HG02610 (cell line): ENCODE measurements around the gene DMRTB1.

ENCODE experiments used
- ATAC-seq: cut with Tn5 transposase; IDR thresholded peaks from one replicate; pipeline ENCODE4 v1.9.1; 2021; ENCODE audit warnings: mild to moderate bottlenecking, moderate library complexity; ENCODE audit not compliant: unreplicated experiment

Gene DMRTB1

DNA sequence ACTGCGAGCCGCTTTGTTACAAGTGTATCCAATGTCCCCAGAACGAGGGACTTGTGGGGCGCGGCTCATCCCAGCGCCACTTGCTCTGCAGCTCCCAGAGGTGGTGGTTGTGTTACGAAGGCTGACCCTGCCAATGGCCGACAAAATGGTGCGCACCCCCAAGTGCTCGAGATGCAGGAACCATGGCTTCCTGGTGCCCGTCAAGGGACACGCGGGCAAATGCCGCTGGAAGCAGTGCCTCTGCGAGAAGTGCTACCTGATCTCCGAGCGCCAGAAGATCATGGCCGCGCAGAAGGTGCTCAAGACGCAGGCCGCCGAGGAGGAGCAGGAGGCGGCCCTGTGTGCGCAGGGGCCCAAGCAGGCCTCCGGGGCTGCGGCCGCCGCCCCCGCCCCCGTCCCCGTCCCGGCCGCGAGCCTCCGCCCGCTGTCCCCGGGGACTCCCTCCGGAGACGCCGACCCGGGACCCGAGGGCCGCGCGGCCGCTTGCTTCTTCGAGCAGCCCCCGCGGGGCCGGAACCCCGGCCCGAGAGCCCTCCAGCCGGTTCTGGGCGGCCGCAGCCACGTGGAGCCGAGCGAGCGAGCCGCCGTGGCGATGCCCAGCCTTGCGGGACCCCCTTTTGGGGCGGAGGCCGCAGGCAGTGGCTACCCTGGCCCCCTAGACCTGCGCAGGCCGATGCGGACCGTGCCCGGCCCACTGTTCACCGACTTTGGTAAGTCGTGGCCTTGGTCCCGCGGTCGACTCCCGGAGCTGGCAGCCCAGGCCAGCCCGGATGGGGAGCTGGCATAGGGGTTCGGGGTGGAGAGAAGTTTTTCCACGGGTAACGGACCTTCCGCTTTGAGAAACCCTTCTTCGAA, at the start of gene DMRTB1:
DMRTB1 (plus strand) TSS at position 79 of the 855 bp plus-strand sequence; CDS start at position 134, 55 bp downstream.
- no peak for ATAC-seq

DNA sequence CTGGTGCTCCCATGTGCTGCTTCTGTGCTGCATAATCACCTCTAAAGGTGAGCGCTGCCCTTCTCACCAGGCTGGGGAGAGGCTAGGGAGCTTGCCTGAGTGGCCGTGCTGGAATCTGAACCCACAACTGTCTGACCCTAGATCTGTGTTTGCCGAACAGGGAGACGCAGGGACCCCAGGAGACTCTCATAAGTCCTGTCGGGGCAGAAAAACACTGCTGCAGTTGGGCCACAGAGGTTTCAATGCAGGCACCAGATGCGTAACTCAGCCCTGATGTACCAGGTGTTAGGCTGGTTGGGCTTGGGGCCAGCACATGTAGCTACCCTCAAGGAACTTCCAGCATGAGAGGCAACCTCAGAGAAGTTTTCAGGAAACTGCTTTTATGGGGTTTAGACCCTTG, 49.5 kb upstream of the DMRTB1 start:
- no peak for ATAC-seq

DNA sequence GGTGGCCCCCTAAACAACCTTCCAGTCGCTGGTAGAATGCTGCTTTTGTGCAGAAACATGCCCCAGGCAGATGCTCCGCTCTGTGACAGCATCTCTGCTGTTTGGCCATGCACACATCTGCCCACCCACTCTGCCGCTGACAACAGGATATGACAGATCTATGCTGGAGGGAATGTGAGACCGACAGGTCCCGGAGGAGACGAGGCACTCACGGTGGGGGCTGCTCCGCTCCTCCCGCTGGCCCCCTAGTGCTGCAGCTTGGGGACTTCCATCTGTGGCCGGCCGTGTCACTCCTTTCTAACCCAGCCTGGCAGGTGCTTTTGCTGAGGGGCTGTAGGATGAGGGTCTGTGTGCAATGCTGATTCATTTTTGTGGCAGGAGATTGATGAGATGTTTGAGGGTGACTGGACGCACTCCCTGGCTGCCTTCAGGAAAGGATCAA, 49.1 kb upstream of the DMRTB1 start:
- no peak for ATAC-seq

DNA sequence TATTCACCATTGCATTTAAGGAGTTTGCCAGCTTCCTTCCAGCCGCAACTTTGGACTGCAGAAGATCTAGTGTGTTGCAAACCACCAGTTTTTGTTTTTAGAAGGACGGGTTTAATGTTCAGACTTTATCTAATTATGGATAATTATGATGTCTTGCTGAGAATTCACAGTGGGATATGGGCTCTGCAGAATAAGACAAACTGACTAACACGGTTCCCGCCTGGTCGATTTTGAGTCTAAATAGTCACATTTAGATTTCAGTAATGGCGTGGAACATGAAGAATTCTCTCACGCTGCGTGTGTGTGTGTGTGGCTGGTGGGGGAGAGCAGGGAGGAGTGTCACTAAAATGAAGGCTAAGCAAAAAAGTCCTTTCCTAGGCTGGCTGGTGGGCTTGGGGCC, 48.5 kb upstream of the DMRTB1 start:
- no peak for ATAC-seq

DNA sequence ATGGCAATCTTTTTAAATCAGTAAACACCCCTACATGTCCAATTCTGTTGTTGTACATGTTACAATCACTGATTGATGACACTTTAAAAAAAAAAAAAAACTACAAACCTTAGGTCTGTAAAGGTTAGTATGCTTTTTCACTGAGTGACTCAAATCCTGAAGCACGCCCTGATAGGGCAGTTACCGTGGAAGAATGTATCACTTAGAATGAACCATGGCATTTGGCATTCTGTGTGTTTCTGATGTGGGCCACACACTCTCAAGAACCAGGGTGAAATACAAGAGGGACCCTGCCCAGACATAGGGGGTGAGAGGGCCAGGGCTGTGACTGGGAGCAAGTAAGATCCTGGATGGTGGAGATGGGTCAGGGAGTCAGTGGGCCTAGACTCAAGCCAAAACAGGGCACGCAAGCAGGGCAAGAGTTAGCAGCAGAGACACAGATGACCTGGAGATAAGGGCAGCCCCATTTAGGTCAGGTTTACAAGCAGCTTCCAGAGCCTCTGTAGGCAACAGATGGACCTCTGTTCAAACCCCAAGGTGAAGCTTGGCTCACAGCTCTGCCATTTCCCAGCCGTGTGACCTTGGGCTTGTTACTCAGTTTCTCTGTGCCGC, 47.6 kb upstream of the DMRTB1 start:
- no peak for ATAC-seq

DNA sequence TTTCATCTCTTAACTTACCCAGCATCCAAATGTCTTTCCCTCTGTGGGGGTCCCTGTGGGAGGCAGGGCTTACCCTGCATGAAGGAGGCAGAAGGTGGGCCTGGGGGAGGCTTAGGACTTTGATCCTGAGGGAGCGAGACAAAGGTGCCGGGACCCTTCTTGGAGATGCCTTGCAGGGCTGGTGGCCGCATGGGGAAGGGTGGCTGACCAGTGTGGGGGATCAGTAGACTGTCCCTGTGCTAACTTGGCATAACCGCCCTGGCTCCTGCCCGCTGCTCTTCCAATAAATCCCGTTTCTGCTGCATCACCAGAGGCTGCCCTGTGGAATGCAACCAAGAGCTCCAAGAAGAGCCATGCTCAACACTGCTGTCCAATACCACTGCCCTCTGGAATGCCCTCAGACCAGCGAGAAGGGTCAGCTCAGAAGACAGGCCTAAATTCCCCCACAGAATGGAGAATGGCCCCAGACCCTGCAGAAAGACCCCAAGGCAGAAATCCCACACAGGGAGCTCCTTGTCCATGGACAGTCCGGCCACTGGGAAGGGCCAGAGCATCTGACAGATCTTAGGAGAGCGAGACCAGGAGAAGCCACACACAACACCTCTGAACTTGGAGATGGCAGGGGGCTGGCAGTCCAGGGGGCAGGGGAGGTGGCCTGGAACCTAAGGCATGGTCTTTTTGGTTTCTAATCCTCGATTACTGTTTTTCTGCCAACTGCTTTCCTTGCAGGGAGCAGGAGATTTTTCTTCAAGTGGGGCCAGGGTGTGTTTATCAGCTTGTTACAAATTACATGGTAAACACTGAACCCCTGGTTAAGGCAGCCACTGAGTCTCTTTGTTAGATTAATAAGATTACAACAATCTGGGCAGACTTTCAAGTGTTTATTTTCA, 46.7 kb upstream of the DMRTB1 start:
- no peak for ATAC-seq

DNA sequence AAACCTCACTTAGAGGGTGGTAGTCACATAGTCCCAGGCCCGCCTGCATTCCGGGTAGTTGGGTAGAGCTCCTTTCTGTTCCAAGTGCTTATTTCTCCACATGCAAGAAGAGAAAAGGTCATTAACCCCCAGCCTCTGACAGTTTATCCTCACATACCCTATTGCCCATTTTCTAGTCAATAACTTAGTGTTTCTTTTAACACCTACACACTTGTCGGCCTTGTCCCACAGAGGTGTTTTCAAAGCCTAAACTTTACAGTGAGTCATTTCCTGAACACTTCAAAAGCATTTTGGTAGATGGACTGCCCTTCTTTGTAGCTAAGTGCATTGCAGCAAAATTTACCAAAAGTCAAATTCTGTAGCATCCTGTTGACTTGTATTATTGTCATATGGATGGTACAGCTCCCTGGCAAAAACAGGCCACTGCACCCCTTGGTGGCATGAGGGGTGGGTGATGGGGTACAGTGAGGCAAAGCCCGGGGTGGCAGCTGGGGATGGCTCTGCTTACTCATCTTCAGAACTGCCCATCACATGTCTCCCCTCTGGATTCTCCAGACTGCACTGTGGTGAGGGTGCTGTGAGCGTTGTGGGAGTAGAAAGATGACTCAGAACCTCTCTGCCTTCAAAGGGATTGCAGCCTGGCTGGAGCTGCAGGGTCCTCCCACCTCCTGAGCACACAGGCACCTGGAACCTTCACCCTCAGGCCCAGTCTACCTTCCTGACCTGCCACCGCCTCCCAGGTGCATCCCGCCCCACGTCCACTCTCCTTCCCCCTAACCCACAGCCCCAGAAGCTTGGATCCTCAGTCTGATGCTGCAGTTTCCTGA, 45.8 kb upstream of the DMRTB1 start:
- ATAC-seq = peak; percentile 72

DNA sequence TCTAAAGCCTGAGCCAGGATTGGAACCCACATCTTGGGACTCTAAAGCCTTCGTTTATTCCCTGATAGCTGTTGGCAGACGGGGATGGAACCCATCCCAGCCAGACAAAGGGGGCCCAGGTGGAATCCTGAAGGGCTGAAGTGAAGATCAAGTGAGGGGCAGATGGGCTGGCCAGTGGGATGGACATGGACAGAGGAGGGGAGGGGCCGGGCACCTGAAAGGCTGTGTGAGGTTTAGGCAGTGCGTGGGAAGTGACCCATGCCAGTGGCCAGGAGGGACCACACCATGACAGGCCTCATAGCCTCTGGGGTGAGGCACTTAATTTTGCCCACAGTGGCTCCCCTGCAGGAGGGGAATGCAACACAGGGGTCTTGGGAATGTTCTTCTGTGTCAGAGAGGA, 44.6 kb upstream of the DMRTB1 start:
- ATAC-seq = no peak

DNA sequence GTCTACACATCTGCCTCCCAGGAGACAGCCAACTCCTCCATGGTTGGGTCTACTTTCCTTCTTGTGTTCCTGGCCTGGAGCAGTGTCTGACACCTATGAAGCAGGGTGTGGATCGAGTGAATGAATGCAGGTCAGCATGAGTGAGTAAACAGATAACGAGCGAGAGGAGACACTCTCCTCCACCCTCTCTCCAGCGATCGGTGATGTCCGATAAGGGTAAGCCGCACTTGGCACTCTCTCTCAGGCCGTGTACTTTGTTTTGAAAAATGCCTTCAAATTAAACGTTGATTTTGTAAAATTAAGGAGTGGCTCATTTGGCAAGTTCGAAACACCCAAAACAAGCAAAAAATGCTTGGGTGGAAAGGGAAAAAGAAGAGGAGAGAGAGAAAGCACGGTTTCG, 43.8 kb upstream of the DMRTB1 start:
- ATAC-seq = no peak

DNA sequence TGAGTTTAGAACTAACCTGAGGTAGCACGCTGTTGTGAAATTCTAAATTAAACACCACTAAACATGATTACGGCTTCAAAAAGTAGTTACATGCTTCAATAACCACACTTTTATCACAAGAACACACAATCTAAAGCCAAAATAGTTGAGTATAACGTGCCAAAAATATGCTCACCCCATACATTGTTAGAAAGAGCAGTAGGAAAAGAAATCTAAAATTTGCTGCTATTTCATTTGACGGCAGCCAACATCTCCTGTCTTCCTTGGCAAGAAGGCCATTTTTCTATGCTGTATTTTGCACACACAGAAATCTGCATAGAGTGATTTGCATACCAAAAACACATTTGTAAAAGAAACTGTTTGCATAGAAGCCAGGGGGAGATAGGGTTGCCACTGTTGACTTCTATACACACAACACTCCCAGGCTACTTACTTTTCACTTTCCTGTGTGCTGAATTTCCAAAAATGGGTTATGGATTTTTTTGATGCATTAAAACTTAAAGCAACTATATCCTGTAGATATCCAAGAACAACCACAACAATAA, 42.9 kb upstream of the DMRTB1 start:
- no peak for ATAC-seq

DNA sequence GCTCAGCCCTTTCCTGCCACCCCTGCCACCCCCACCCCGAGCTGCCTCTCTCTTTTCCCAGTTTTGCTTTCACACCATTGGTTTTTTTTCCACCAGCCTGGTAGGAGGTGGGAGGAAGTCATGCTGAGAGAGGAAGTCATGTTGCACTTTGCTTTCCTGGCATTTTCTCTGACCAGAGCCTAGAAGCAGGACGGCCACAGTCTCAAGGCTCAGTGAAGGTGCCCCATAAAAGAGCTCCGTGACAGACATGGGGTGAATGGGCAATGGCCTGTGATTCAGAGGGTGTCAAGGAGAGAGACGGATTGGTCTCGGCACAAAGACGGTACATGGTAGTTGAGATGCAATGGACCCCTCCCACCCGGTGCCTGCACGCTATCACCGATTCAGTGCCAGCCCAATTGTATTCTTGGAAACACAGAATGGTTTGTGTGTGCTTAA, 42.1 kb upstream of the DMRTB1 start:
- ATAC-seq = no peak

DNA sequence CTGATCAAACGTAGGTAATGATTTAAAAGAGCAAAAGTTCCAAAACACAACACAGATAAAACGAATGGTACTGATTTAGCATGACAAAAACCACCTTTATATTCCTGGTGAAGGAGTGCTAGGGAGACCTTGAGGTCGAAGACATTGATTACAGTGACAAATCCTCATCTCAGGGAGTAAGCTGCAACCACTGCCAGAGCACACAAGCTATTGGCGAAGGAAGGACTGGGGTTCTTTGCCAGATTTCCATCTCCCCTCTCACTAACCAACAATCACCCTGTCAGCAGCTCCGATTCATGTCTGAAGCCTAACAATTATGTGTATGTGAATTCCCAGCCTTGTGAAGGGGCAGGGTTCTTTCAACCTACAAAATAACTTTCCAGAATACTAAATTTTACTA, 40.2 kb upstream of the DMRTB1 start:
- ATAC-seq = no peak

DNA sequence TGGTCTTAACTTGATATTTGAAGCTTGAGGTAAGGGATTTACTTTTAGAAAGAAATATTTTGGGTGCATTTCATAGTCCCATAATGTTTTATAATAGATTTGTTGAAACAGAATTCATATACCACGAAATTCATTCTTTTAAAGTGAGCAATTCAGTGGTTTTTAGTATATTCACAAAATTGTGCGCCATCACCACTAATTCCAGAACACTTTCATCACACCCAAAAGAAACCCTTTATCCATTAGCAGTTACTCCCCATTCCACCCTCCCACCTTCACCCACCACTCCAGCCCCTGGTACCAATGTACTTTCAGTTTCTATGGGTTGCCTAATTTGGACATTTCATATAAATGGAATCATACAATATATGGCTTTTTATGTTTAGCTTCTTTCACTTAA, 38.9 kb upstream of the DMRTB1 start:
- no peak for ATAC-seq

DNA sequence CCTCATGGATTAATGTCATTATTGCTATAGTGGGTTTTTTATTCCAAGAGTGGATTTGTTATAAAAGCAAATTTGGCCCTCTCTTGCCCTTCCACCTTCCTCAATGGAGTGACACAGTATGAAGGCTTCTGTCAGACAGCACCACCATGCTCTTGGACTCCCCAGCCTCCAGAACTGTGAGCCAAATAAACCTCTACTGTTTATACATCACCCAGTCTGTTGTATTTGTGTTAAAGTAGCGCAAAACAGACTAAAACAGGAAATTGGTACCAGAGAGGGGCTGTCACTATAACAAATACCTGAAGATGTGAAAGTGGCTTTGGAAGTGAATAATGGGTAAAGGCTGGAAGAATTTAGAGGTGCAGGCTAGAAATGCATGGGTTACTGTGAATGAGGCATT, 38.0 kb upstream of the DMRTB1 start:
- no peak for ATAC-seq

DNA sequence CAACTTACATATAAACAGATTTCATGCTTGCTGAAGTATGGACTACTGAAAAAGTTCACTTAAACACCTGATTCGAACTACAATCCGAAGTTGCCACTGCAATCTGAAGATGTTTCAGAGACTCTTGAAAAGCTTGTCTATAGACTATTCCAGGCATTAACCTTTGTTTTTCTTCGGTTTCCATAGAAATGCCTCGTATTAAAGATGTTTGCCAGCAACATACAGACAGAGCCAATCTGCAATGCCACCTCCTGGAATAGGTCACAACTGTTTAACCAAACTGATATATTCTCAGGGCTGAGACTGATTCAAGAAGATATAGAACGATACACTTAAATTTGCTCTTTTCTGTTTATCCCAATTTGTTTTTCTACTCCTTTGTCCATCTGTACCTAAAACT, 28.9 kb upstream of the DMRTB1 start:
- ATAC-seq = no peak

DNA sequence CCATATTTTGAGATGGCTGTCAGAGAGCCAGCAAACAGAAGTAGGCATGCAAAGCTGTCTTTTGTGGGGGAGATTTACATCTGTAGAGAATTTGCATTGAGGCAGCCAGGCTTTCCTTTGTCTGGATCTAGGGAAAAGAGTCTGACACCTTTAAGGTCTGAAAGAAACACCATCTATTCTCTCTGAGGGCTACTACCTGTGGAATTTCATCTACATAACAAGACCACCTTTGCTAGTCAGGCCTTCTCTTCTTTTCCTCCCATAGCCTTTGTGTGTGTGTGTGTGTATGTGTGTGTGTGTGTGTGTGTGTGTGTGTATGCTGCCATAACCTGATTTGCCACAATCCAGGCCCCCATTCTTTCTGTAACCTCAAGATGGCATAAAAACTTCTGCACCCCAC, 28.4 kb upstream of the DMRTB1 start:
- ATAC-seq = no peak

DNA sequence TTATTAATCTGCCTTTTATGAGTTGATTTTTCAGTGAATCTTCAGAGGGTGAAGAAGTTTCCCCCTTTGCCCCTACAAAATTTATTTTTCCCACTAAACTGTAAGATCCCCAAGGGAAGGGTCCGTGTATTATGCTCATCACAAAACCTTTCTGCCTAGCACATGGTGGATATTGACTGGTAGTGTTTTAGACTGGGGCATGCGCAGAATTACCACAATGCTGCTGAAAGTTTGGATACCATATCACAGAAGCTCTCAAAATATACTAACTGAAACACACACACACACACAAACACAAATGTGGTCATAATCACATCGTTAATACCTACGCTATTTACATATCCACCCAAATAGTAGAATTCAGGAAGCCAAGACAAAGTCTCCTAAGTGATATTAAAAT, 28.0 kb upstream of the DMRTB1 start:
- no peak for ATAC-seq

DNA sequence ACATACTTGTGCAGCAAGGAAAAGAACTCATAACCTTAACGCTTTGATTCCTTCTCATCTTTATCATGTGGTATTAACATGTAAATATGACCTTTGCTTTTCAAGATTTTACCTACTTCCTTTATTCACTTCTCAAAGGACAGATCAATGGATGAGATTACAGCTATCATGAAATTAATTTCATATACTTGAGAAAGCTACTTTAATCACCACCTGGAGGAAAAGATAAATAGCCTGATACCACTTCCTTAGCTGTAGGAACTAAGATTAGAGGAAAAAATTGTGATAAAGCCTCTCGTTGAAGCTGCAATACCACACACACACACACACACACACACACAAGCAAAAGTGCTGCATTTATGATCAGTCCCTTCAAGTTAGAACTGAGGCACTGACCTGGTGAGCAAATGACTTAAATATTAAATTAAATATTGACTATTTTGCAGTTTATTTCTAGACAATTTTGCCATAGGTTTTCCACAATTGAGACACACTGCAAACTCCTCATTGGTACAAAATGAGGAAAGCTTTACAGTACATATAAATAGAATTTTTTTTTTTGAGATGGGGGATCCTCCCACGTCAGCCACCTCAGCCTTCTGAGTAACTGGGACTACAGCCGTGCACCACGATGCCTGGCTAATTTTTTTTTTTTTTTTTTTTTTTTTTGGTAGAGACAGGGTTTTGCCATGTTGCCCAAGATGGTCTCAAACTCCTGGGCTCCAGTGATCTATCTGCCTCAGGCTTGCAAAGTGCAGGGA, 27.2 kb upstream of the DMRTB1 start:
- ATAC-seq = no peak

DNA sequence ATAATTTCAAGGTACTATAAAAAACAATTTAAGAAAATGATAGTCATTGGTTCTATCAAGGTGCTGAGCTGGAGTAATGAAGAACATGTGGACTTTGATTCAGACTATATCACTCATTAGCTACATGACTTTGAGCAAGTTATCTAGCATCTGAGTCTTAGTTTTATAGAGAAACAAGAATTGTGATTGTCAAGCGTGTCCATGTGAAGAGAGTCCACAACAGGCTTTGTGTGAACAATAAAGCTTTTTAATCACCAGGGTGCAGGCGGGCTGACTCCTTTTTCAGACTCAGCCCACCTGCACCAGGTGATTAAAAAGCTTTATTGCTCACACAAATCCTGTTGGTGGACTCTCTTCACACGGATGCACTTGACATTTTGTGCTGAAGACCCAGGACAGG, 26.6 kb upstream of the DMRTB1 start:
- no peak for ATAC-seq
